ENCODE data around the gene ENPP1.

Gene ENPP1

GRCh38 chr6:131916847-131917246 is 109.0 kb downstream of the ENPP1 start:
- no peak for DNase-seq (ENCODE audit: low read depth)

GRCh38 chr6:131917318-131917717 is 109.5 kb downstream of the ENPP1 start:
- no peak for DNase-seq (ENCODE audit: low read depth)

GRCh38 chr6:131917763-131918649 is 110.2 kb downstream of the ENPP1 start:
- DNase-seq (ENCODE audit: low read depth): no peak

GRCh38 chr6:131918650-131919355 is 111.0 kb downstream of the ENPP1 start:
- DNase-seq (ENCODE audit: low read depth): no peak

- no peak for DNase-seq (ENCODE audit: low read depth)
These were observed 112.8 kb downstream of the ENPP1 start for GRCh38 chr6:131920656-131921055.

GRCh38 chr6:131923356-131923755 is 115.5 kb downstream of the ENPP1 start:
- DNase-seq (ENCODE audit: low read depth): peak; percentile 2

- no peak for DNase-seq (ENCODE audit: low read depth)
These were observed 117.2 kb downstream of the ENPP1 start for GRCh38 chr6:131924881-131925474.

GRCh38 chr6:131929264-131929663 is 121.4 kb downstream of the ENPP1 start:
- DNase-seq (ENCODE audit: low read depth): no peak

GRCh38 chr6:131929976-131930375 is 122.2 kb downstream of the ENPP1 start:
- DNase-seq (ENCODE audit: low read depth): no peak

GRCh38 chr6:131931063-131931750 is 123.4 kb downstream of the ENPP1 start:
- no peak for DNase-seq (ENCODE audit: low read depth)

GRCh38 chr6:131936156-131936555 is 128.3 kb downstream of the ENPP1 start:
- no peak for DNase-seq (ENCODE audit: low read depth)

GRCh38 chr6:131937226-131937625 is 129.4 kb downstream of the ENPP1 start:
- no peak for DNase-seq (ENCODE audit: low read depth)

- no peak for DNase-seq (ENCODE audit: low read depth)
These were observed 130.1 kb downstream of the ENPP1 start for GRCh38 chr6:131937703-131938631.
